GM19023 (cell line): ENCODE measurements around the gene MAP7.

Experiments
- ATAC-seq: cut with Tn5 transposase; IDR thresholded peaks from one replicate; pipeline ENCODE4 v1.9.1; 2021; ENCODE audit warnings: mild to moderate bottlenecking, moderate library complexity; ENCODE audit not compliant: unreplicated experiment

MAP7 gene

DNA sequence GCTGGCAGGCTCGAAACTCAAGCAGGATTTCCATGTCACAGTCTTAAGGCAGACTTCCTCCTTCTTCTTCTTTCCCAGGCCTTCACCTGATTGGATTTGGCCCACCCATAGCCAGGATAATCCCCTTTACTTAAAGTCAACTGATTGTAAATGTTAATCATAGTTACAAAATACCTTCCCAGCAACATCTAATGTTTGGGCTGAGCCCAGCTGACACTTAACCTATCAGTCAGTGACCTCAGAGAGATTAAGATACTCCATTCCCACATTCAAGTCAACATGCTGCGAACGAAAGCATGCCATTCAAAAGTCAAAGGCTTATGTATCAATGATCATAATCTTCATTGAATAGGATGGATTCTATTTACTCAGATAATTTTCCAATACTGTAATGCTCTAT, 16.0 kb downstream of the MAP7 start:
- ATAC-seq: no peak

DNA sequence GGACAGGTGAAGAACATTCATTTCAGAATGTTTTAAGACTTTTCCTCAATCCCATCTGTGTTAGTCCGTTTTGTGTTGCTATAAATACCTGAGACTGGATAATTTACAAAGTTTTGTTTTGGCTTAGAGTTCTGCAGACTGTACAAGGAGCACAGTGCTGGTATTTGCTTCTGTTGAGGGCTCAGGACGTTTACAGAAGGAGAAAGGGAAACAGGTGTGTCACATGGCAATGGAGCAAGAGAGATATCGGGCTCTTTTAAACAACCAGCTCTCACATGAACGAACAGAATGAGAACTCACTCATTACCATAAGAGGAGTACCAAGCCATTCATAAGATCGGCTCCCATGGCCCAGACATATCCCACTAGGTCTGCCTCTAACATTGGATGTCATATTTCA, 16.7 kb downstream of the MAP7 start:
- ATAC-seq: no peak

DNA sequence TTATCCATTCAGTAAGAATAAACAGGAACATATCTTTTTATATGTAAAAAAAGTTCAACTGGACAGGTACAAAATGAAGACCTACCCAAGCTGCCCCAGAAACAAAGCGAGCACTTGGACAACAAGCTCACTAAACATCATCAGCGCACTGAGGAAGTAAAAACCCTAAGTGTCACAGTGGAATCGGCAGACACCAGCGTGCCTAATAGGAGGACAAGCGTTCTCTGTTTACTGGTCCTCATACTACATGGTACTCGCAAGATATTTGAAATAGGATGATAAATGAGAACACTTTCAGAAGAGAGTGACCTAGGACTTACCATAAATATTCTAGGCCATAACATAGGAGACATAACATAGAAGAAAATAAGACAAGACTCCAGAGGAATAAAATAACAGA, 18.2 kb downstream of the MAP7 start:
- ATAC-seq: no peak

DNA sequence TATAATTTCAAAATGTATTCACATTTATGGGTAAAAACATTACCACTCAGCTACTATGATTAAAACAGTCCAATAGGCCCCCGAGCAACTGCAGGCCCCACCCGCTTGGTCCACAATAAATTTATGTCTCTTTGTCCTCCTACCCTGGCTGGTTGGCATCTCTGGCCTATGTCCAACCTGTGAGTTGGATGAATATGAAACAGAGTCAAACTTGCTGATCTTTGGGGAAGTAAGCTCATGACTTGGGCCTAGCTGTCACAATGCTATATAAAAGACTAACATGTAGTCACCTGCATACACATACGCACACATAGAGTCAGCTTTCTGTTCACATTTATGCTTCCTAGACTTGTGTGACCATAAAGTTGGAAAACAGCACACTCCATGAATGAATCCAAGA, 20.5 kb downstream of the MAP7 start:
- ATAC-seq: no peak

DNA sequence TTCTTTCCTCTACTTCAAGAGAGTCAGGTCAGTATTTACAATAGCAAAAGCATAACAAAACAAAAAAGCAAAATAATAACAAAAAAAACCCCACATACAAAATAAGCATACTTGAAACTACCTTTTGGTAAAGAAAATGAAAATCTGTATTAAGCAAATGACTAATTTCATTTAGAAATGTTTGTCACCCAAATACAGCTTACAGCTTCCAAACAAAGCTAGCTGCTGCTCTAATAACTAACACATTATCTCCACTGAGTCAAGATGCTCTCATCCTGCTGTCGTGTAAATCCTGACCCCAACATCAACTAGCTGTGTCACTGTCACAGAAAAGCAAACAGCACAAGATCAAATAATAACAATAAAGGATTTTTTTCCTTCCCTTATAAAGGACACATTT, 21.7 kb downstream of the MAP7 start:
- ATAC-seq: no peak

DNA sequence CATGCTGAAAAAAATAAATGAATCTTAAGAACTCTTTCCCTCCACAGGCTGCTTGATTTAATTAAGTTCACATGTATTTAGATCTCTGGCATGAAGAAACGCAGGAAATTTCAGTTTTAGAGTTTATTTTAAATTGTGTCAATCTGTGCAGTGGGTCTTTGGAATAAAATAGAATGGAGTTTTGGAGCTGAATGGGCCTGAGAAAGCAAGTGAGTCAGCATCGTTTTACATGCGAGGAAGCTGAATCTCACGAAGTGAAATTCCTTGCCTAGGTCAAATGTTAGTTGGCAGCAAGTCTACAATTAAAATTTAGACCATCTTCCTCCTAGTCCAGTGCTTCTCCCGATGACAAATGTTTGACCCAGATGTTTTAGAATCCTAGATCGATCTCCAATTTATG, 22.4 kb downstream of the MAP7 start:
- no peak for ATAC-seq

- ATAC-seq: no peak
Observed at GRCh38 chr6:136526937-136527336, 23.3 kb downstream of the MAP7 start.

- no peak for ATAC-seq
Observed at GRCh38 chr6:136526196-136526930, 23.9 kb downstream of the MAP7 start.

DNA sequence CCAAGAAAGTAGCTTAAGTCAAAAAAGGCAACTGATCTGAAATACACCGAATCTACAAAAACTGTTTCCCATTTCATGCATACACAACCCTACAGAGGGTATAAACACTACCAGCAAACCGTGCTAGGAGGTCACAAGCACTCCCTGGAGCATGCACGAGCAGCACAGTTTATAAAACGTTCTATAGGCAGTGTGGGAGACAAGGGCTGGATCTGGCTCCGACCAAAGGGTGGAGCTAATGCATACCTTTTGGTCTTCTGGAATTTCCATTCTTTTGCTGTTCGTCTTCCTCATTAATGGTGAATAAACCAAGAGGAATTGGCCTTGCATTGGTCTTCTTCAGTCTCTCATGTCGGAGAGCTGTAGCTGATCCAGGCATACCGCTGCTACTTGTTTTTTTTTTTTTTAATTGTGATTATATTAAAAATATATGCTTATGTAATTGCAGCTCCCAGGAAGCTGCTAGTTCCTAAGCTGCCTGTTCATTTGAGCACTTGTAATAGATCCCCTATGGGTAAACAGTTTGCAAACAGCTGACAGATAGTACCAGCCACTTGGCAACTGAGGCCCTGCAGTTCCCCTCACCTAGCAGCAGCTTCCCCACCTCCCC, 24.5 kb downstream of the MAP7 start:
- ATAC-seq: no peak

- no peak for ATAC-seq
Observed at GRCh38 chr6:136524936-136525413, 25.2 kb downstream of the MAP7 start.

DNA sequence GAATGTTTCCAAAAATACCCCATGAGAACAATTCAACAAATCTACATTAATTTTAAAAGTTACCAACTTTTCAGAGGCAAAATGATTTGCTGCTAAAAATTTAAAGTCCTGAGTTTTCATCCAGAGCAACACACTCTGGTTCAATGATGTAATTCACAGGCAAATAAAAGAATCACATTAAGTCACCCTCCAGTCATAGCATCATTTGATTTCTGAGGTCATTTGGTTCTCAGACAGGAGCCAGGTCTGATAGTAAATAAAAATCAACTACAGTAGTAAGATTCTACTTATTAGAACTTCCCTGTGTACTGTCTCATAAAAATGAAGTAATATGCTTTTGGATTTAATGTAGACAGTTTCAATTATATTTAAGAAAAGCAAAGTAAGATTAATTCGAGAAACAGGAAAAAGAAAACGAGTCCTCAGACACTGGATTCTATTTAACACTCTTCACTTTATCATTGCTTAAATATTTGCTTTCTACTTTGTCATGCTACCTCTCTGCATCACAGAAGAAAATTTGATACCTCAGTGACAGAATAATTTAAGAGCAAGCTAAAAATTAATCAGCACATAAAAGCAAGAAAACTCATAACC, 25.8 kb downstream of the MAP7 start:
- ATAC-seq: no peak

- no peak for ATAC-seq
Observed at GRCh38 chr6:136523196-136523595, 27.0 kb downstream of the MAP7 start.

GRCh38 chr6:136522636-136523035, 27.6 kb downstream of the MAP7 start:
- no peak for ATAC-seq

GRCh38 chr6:136521911-136522310, 28.3 kb downstream of the MAP7 start:
- ATAC-seq: no peak

DNA sequence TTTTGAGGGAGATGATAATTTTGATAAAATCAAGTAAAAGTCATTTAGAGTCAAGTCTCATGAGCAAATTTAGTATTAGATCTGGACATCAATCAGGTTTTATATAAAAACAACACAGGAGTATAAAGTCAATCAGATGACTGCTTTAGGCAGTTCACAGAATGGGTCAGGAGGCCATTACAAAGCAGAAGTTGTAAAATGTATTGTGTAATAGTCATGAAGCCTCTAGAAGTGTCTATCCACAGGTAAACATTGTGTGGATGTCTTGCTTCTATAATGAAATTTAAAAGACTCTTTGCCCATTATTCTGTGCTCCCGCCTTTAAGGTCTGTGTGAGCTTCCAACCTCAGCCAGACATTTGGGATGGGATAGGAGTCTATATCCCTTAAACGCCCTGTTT, 28.8 kb downstream of the MAP7 start:
- no peak for ATAC-seq

DNA sequence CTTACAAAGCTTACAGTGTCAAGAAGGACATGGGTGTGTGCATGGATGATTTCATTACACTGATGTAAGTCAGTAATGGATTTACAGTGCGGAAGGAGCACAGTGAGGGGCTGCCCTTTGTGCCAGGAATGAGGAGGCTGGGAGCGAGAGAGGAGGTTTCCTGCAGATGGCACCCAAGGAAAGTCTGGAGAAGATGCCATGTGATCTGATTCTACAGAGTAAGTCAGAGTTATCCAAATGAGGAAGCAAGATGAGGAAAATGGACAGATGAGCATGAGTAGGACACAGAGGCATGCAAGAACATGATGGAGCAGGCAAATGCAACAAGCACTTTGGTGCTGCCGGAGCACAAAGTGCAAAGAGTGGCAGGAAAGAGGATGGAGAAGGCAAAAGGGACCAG, 29.7 kb downstream of the MAP7 start:
- no peak for ATAC-seq

DNA sequence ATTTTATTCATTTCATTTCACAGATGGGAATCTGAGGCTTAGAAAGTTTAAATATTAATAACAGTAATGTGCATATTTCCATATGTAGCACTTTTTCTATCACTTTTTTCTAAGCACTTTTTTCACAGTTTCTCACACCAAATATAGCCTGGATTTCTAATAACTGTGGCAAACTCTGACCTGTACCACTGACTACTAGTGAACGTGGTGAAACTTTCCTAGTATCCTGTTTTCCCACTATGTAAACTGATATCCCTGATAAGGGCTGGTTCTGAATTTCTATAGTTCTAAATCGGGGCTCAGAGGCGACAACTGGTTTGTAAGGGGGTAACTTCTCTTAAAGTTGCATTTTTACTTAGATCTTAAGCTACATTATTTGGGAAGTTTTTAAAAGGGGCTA, 32.6 kb downstream of the MAP7 start:
- ATAC-seq: no peak

DNA sequence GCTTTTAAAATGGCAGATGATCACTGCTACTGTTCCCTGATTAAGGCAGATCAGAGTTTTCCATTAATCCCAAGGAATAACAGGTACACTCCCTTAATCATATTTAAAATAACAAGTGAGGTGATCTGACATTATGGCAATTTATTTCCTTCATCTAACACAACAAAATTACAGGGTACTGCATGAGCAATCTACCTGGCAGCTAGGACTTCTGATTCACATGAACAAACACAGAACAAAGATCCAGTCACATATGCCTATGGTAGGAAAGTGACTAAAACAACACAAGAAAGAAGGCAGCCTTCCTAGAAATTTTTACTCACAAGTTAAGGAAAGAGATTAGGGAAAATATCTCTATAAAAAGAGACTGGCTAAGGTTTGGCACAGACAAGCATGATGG, 33.2 kb downstream of the MAP7 start:
- ATAC-seq: no peak

DNA sequence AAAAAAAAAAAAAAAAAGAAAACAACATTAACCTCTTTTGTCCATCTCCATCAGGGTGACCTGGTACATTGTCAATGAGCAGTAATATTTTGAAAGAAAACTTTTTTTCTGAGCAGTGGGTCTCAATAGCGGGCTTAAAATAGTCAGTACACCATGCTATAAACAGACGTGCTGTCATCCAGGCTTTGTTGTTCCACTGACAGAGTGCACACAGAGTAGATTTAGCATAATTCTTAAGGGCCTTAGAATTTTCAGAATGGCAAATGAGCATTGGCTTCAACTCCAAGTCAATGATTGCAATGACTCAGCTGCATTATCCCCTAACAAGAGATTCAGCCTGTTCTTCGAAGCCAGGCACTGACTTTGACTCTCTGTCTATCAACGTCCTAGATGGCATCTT, 35.6 kb downstream of the MAP7 start:
- no peak for ATAC-seq

- no peak for ATAC-seq
Observed at GRCh38 chr6:136511926-136512325, 38.3 kb downstream of the MAP7 start.

DNA sequence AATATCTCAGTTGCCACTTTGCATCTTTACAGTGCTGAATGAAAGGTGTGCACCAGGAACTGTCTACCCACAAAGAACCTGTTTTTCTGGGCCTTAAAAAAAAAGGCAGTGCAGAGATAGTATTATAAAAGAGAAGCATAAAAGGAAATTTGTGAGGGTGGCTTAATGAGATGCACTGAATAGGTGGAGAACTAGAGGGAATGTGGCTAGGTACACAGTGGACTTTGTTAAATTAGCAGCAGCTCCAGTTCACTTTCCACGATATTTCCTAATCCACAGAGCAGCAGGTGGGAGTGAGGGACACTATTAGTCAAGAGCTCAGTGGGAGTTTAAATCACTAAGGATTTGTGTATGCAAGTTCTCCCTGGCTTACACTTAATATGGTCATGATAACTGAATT, 38.8 kb downstream of the MAP7 start:
- ATAC-seq: no peak

- ATAC-seq: no peak
Observed at GRCh38 chr6:136510782-136511181, 39.4 kb downstream of the MAP7 start.
